Measurements from ENCODE around the gene EPB41. TPM values are rescaled to one million over a fixed set of nuclear protein-coding genes. Genes with fewer than 3 reads are reported as not detected.

Gene EPB41
- total and polyA plus RNA-seq, 4 donors = 10.7 to 189 (median 38.1) TPM

DNA sequence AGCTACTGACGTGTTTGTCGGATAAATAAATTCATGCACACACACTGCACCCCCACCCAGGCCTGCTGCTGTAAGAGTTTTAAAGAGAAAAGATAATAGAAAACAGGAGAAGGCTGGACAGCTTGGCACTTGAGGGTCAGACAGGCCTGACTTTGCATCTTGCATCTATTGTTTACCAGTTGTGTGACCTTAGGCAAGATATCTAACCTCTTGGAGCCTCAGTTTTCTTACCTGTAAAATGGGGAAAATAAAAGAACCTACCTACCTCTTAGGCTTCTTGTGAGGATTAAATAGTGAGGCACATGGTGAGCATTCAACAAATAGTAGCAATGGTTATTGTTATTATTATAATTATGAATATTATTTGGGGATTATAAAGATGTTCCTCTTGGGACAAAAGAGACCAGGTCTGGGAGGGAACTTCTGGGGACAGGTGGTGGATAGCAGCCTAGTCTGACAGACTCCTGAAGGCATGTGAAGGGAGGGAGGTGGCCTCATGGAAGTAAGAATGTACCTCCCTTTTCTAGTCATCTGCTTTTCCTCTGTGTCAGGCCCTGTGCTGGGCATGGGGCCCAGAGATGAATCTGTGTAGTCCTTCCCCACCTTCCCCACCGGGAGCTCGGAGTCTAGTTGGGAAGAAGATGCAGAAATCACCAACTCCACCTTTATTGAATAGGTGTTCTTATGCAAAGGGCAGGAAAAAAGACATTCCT is 18.3 kb upstream of the EPB41 start:
- DNase-seq (ENCODE audit: low spot score) = no peak
- Histone ChIP-seq H3K36me3 (ENCODE audit: control insufficient read depth in 4 of 4, insufficient read depth in 3 of 4, low read depth in 1 of 4, low read length in 3 of 4) (peaks cover 0 to 5% (median 2%) of the 10 kb centered on the region in 4 donors), H3K27me3 (ENCODE audit: control insufficient read depth in 4 of 4, insufficient read depth in 4 of 4, low read length in 3 of 4) (no peaks in the 10 kb centered on the region), H3K9me3 (ENCODE audit: control insufficient read depth in 4 of 4, low read length in 3 of 4) (no peaks in the 10 kb centered on the region), H3K9ac (ENCODE audit: low read depth in 1 of 2, low read length in 2 of 2) (no peak overlapping the region), H3K27ac (ENCODE audit: low read depth in 1 of 2, low read length in 2 of 2) (no peak overlapping the region), H3K4me3 (ENCODE audit: low read depth in 1 of 3, low read length in 3 of 3) (no peak overlapping the region), H3K4me1 (ENCODE audit: control insufficient read depth in 4 of 4, insufficient read depth in 4 of 4, low read length in 3 of 4) (peaks cover 0 to 3% (median 1%) of the 10 kb centered on the region in 4 donors)
- TF ChIP-seq GABPA (IDR thresholded peaks at IDR 0.05 in 1 of 2, conservative IDR thresholded peaks at IDR 0.05 in 1 of 2) (no peak), JUND (IDR thresholded peaks at IDR 0.05) (no peak)
- TF ChIP-seq, protein P1, sequence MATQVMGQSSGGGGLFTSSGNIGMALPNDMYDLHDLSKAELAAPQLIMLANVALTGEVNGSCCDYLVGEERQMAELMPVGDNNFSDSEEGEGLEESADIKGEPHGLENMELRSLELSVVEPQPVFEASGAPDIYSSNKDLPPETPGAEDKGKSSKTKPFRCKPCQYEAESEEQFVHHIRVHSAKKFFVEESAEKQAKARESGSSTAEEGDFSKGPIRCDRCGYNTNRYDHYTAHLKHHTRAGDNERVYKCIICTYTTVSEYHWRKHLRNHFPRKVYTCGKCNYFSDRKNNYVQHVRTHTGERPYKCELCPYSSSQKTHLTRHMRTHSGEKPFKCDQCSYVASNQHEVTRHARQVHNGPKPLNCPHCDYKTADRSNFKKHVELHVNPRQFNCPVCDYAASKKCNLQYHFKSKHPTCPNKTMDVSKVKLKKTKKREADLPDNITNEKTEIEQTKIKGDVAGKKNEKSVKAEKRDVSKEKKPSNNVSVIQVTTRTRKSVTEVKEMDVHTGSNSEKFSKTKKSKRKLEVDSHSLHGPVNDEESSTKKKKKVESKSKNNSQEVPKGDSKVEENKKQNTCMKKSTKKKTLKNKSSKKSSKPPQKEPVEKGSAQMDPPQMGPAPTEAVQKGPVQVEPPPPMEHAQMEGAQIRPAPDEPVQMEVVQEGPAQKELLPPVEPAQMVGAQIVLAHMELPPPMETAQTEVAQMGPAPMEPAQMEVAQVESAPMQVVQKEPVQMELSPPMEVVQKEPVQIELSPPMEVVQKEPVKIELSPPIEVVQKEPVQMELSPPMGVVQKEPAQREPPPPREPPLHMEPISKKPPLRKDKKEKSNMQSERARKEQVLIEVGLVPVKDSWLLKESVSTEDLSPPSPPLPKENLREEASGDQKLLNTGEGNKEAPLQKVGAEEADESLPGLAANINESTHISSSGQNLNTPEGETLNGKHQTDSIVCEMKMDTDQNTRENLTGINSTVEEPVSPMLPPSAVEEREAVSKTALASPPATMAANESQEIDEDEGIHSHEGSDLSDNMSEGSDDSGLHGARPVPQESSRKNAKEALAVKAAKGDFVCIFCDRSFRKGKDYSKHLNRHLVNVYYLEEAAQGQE (IDR thresholded peaks at IDR 0.05) = no peak
- TF ChIP-seq, protein P2, sequence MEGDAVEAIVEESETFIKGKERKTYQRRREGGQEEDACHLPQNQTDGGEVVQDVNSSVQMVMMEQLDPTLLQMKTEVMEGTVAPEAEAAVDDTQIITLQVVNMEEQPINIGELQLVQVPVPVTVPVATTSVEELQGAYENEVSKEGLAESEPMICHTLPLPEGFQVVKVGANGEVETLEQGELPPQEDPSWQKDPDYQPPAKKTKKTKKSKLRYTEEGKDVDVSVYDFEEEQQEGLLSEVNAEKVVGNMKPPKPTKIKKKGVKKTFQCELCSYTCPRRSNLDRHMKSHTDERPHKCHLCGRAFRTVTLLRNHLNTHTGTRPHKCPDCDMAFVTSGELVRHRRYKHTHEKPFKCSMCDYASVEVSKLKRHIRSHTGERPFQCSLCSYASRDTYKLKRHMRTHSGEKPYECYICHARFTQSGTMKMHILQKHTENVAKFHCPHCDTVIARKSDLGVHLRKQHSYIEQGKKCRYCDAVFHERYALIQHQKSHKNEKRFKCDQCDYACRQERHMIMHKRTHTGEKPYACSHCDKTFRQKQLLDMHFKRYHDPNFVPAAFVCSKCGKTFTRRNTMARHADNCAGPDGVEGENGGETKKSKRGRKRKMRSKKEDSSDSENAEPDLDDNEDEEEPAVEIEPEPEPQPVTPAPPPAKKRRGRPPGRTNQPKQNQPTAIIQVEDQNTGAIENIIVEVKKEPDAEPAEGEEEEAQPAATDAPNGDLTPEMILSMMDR (IDR thresholded peaks at IDR 0.05; ENCODE audit: low read depth, low read length, missing input control) = no peak
- TF ChIP-seq, protein P3, sequence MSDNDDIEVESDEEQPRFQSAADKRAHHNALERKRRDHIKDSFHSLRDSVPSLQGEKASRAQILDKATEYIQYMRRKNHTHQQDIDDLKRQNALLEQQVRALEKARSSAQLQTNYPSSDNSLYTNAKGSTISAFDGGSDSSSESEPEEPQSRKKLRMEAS (IDR thresholded peaks at IDR 0.05) = no peak
- TF ChIP-seq, protein P4, sequence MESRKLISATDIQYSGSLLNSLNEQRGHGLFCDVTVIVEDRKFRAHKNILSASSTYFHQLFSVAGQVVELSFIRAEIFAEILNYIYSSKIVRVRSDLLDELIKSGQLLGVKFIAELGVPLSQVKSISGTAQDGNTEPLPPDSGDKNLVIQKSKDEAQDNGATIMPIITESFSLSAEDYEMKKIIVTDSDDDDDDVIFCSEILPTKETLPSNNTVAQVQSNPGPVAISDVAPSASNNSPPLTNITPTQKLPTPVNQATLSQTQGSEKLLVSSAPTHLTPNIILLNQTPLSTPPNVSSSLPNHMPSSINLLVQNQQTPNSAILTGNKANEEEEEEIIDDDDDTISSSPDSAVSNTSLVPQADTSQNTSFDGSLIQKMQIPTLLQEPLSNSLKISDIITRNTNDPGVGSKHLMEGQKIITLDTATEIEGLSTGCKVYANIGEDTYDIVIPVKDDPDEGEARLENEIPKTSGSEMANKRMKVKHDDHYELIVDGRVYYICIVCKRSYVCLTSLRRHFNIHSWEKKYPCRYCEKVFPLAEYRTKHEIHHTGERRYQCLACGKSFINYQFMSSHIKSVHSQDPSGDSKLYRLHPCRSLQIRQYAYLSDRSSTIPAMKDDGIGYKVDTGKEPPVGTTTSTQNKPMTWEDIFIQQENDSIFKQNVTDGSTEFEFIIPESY (IDR thresholded peaks at IDR 0.05) = no peak
- WGBS = 93% methylated on average over 4 of the region's 4 CpGs

DNA sequence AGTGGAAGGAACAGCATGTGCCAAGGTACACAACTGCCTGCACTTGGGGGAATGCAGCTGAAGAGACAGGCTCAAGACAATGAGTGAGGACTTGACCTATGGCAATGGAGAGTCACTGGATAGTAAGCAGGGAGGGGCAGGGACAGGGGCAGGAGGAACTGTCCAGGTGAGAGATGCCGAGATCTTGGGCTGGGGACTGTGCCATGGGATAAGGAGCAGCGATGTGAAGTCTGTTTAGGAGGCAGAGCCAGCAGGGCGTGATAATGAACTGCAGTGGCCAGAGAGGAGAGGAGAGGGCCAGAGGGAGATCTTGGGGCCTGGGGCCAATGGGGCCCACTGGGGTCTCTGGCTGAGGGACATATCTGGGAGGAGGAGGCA is 17.8 kb upstream of the EPB41 start:
- 84% methylated on average over 3 of the region's 3 CpGs for WGBS
- Histone ChIP-seq H3K27ac (ENCODE audit: low read depth in 1 of 2, low read length in 2 of 2) (no peak overlapping the region), H3K4me3 (ENCODE audit: low read depth in 1 of 3, low read length in 3 of 3) (no peak overlapping the region), H3K27me3 (ENCODE audit: control insufficient read depth in 4 of 4, insufficient read depth in 4 of 4, low read length in 3 of 4) (no peaks in the 10 kb centered on the region), H3K4me1 (ENCODE audit: control insufficient read depth in 4 of 4, insufficient read depth in 4 of 4, low read length in 3 of 4) (peaks cover 0 to 3% (median 1%) of the 10 kb centered on the region in 4 donors), H3K9ac (ENCODE audit: low read depth in 1 of 2, low read length in 2 of 2) (no peak overlapping the region), H3K9me3 (ENCODE audit: control insufficient read depth in 4 of 4, low read length in 3 of 4) (no peaks in the 10 kb centered on the region), H3K36me3 (ENCODE audit: control insufficient read depth in 4 of 4, insufficient read depth in 3 of 4, low read depth in 1 of 4, low read length in 3 of 4) (peaks cover 0 to 5% (median 2%) of the 10 kb centered on the region in 4 donors)
- no peak for DNase-seq (ENCODE audit: low spot score)
- TF ChIP-seq HNF4A (conservative IDR thresholded peaks at IDR 0.05) (no peak), RAD21 (IDR thresholded peaks at IDR 0.05) (no peak), SP1 (IDR thresholded peaks at IDR 0.05) (no peak), TAF1 (conservative IDR thresholded peaks at IDR 0.05) (no peak), HNF4G (IDR thresholded peaks at IDR 0.05) (no peak), GABPA (IDR thresholded peaks at IDR 0.05 in 1 of 2, conservative IDR thresholded peaks at IDR 0.05 in 1 of 2) (no peak), FOXA1 (IDR thresholded peaks at IDR 0.05) (no peak), EGR1 (IDR thresholded peaks at IDR 0.05; ENCODE audit: low read depth in 2 of 2) (no peak), YY1 (IDR thresholded peaks at IDR 0.05) (no peak), JUND (IDR thresholded peaks at IDR 0.05) (no peak), RXRA (IDR thresholded peaks at IDR 0.05) (no peak)
- TF ChIP-seq, protein P2 (IDR thresholded peaks at IDR 0.05; ENCODE audit: low read depth, low read length, missing input control) = no peak
- TF ChIP-seq, protein P3 (IDR thresholded peaks at IDR 0.05) = no peak
- TF ChIP-seq, protein P5, sequence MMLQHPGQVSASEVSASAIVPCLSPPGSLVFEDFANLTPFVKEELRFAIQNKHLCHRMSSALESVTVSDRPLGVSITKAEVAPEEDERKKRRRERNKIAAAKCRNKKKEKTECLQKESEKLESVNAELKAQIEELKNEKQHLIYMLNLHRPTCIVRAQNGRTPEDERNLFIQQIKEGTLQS (IDR thresholded peaks at IDR 0.05) = no peak
- TF ChIP-seq, protein P4 (IDR thresholded peaks at IDR 0.05) = no peak

Data from liver (tissue), 9 donors.